B cell (primary cell): ENCODE results near the gene CELF2. TPM values are rescaled to one million over a fixed set of nuclear protein-coding genes. Genes with fewer than 3 reads are reported as not detected.

Experiments used
- ATAC-seq: fragments of 200-7000 bp; cut with Tn5 transposase; one replicate; pipeline ENCODE4 v1.10.0; 2021; ENCODE audit warnings: low read depth, mild to moderate bottlenecking, moderate number of reproducible peaks, moderate library complexity
- CTCF ChIA-PET: fragments of 350-600 bp; sonication (Branson Sonifier 250); formaldehyde crosslinking; loops from one replicate; lab custom pipeline; 2021; ENCODE audit warnings: antibody characterized with exemption, inconsistent platforms; lab: Charles Lee
- POLR2A ChIA-PET: fragments of 350-600 bp; sonication (Branson Sonifier 250); formaldehyde crosslinking; loops from one replicate; lab custom pipeline; 2021; ENCODE audit warnings: antibody characterized with exemption; lab: Charles Lee
- DNase-seq: peaks from one replicate; pipeline ENCODE4 v3.0.0; 2013
- H2AFZ ChIP-seq: 2 replicates; pipeline ENCODE4 v1.6.1; 2012; ENCODE audit warnings: mild to moderate bottlenecking, low read depth, low read length; ENCODE audit not compliant: insufficient read depth, poor library complexity, severe bottlenecking
- H3K27ac ChIP-seq, 2 donors: 1 replicate in 1 of 2; 2 replicates in 1 of 2; pipeline ENCODE4 v1.5.1; 2012 to 2013; ENCODE audit warnings: low read length in 2 of 2, mild to moderate bottlenecking in 2 of 2, moderate library complexity in 1 of 2
- H3K27me3 ChIP-seq, 4 experiments: fragments of 200-600 bp in 1 of 4; sonication (generic) in 1 of 4; replicated peaks in 1 of 4; 1 replicate in 2 of 4; 2 replicates in 2 of 4; pipeline versions ENCODE4 v1.6.1 to v1.7.0; 2013 to 2016; ENCODE audit warnings: low read length in 3 of 4, mild to moderate bottlenecking in 2 of 4, mixed read lengths in 1 of 4, moderate library complexity in 1 of 4; ENCODE audit not compliant: insufficient read depth in 4 of 4, control insufficient read depth in 3 of 4; ENCODE audit errors: control extremely low read depth in 1 of 4
- H3K36me3 ChIP-seq, 2 experiments: replicated peaks in 1 of 2; 1 replicate in 1 of 2; 2 replicates in 1 of 2; pipeline versions ENCODE4 v1.6.1 to v1.7.1; 2013; ENCODE audit warnings: low read length in 1 of 2; ENCODE audit not compliant: insufficient read depth in 2 of 2, control insufficient read depth in 1 of 2; ENCODE audit errors: control extremely low read depth in 1 of 2, extremely low read depth in 1 of 2
- H3K4me1 ChIP-seq, 2 donors: fragments of 200-600 bp in 1 of 2; sonication (generic) in 1 of 2; 1 replicate in 1 of 2; 2 replicates in 1 of 2; pipeline versions ENCODE4 v1.5.1 to v1.6.1; 2013 to 2017; ENCODE audit warnings: low read length in 2 of 2; ENCODE audit not compliant: control insufficient read depth in 2 of 2, insufficient read depth in 2 of 2
- H3K4me2 ChIP-seq: replicated peaks from 2 replicates; pipeline ENCODE3; 2012; ENCODE audit warnings: mild to moderate bottlenecking, low read depth, low read length; ENCODE audit not compliant: poor library complexity, severe bottlenecking
- H3K4me3 ChIP-seq, 5 experiments: fragments of 200-600 bp in 1 of 5; sonication (generic) in 1 of 5; 1 replicate in 3 of 5; 2 replicates in 2 of 5; pipeline versions ENCODE4 v1.5.1 to v1.7.0; 2011 to 2016; ENCODE audit warnings: low read length in 4 of 5, mild to moderate bottlenecking in 4 of 5, low read depth in 2 of 5, control low read depth in 1 of 5, moderate library complexity in 1 of 5; ENCODE audit not compliant: insufficient read depth in 1 of 5; ENCODE audit errors: control extremely low read depth in 1 of 5, extremely low read depth in 1 of 5
- H3K79me2 ChIP-seq: fragments of 200-600 bp; sonication (generic); one replicate; pipeline ENCODE4 v1.6.0; 2016; ENCODE audit warnings: low read length; ENCODE audit not compliant: control insufficient read depth, insufficient read depth
- H3K9ac ChIP-seq: fragments of 200-600 bp; sonication (generic); 2 replicates; pipeline ENCODE4 v1.6.1; 2017; ENCODE audit warnings: mild to moderate bottlenecking, low read length, moderate library complexity
- H3K9me3 ChIP-seq, 3 donors: one replicate each; pipeline versions ENCODE4 v1.6.1 to v1.7.1; 2013; ENCODE audit warnings: low read length in 2 of 3; ENCODE audit not compliant: control insufficient read depth in 2 of 3, insufficient read depth in 1 of 3; ENCODE audit errors: control extremely low read depth in 1 of 3
- H4K20me1 ChIP-seq: 2 replicates; pipeline ENCODE4 v1.6.0; 2012; ENCODE audit warnings: mild to moderate bottlenecking, low read length; ENCODE audit not compliant: insufficient read depth, control insufficient read depth, poor library complexity, severe bottlenecking
- H3K27ac Mint-ChIP-seq: one replicate; pipeline ENCODE4 v1.8.0; 2021; ENCODE audit warnings: mixed read lengths
- H3K27me3 Mint-ChIP-seq: one replicate; pipeline ENCODE4 v1.8.0; 2021; ENCODE audit warnings: mixed read lengths
- H3K4me1 Mint-ChIP-seq: one replicate; pipeline ENCODE4 v1.8.0; 2021; ENCODE audit warnings: mixed read lengths
- H3K4me3 Mint-ChIP-seq: one replicate; pipeline ENCODE4 v1.8.0; 2021; ENCODE audit warnings: mixed read lengths
- H3K9me3 Mint-ChIP-seq: one replicate; pipeline ENCODE4 v1.8.0; 2022; ENCODE audit warnings: mixed read lengths; ENCODE audit not compliant: insufficient read depth
- CTCF ChIP-seq: fragments of 200-600 bp; IDR thresholded peaks from one replicate; pipeline ENCODE4 v1.8.0; 2022; ENCODE audit warnings: antibody characterized with exemption, mild to moderate bottlenecking
- EZH2 ChIP-seq: IDR thresholded peaks from 2 replicates; pipeline ENCODE4 v1.6.1; 2012; ENCODE audit warnings: borderline replicate concordance, low read depth, mild to moderate bottlenecking, moderate library complexity, low read length; ENCODE audit not compliant: insufficient read depth, poor library complexity, severe bottlenecking
- WGBS: methylation state at CpG from one replicate; pipeline ENCODE4 v1.1.5; 2013; ENCODE audit warnings: missing lambda C conversion rate; ENCODE audit not compliant: insufficient coverage; 5-methylcytosine and 5-hydroxymethylcytosine counted together
- intact Hi-C: fragments of 100-400 bp; cut with micrococcal nuclease; formaldehyde crosslinking; loops from one replicate; pipeline ENCODE4 v1.10.0; 2022
- polyA plus RNA-seq: library from polyadenylated mRNA; depleted of rRNA; stranded (reverse); fragments of >200 nt; gene quantifications from 2 replicates; pipeline ENCODE4 v1.2.3, GENCODE V29; 2012
- total RNA-seq, 2 donors: library from RNA; stranded (reverse); fragments of 120-200 nt in 1 of 2; gene quantifications; 1 replicate in 1 of 2; 2 replicates in 1 of 2; pipeline versions ENCODE4 v1.2.3 to v1.2.4, GENCODE V29; 2013 to 2022

CELF2 gene
- total and polyA plus RNA-seq, 2 donors (not counting 1 experiment from before 2014, with no cell fraction given), result 59.5 to 112 TPM

- Histone ChIP-seq H3K79me2 (no peaks in the 10 kb centered on the region), H4K20me1 (no peaks in the 10 kb centered on the region), H3K9me3 (peaks cover 0 to 3% (median 0%) of the 10 kb centered on the region in 3 donors), H3K9ac (no peak overlapping the region), H3K4me2 (no peak overlapping the region), H3K4me3 (no peak overlapping the region), H3K27me3 (no peaks in the 10 kb centered on the region), H3K27ac (no peak overlapping the region), H3K4me1 (no peaks in the 10 kb centered on the region), H3K36me3 (no peaks in the 10 kb centered on the region), H2AFZ (no peak overlapping the region)
- intact Hi-C loops, result no loop called here
- WGBS, result 99% methylated on average over 9 of the region's 9 CpGs
- Mint-ChIP-seq H3K27ac (no peak overlapping the region), H3K4me1 (no peaks in the 10 kb centered on the region), H3K27me3 (peaks cover 6% of the 10 kb centered on the region), H3K9me3 (no peaks in the 10 kb centered on the region), H3K4me3 (no peak overlapping the region)
- ChIA-PET POLR2A (no interaction called here), CTCF (no interaction called here)
- TF ChIP-seq EZH2, result no peak
- no peak for TF ChIP-seq CTCF
- DNase-seq (no peak), ATAC-seq (no peak)
These were observed 334.1 kb downstream of the CELF2 start for GRCh38 chr10:11351801-11352200.

- intact Hi-C loops, result no loop called here
- CTCF ChIA-PET, result no interaction called here
These were observed 335.6 kb downstream of the CELF2 start for GRCh38 chr10:11353006-11353896.

More at GRCh38 chr10:11353006-11353896, 335.6 kb downstream of the CELF2 start:
- Histone ChIP-seq H3K4me3 (no peak overlapping the region), H3K27ac (no peak overlapping the region), H3K9ac (no peak overlapping the region), H3K27me3 (peaks cover 0 to 6% (median 0%) of the 10 kb centered on the region in 4 experiments), H3K9me3 (no peaks in the 10 kb centered on the region), H2AFZ (no peak overlapping the region), H3K4me1 (no peaks in the 10 kb centered on the region), H3K36me3 (no peaks in the 10 kb centered on the region), H4K20me1 (no peaks in the 10 kb centered on the region), H3K4me2 (no peak overlapping the region), H3K79me2 (no peaks in the 10 kb centered on the region)
- ATAC-seq (no peak), DNase-seq (no peak)
- no peak overlapping the region for H3K4me3 Mint-ChIP-seq
- 88% methylated on average over 5 of the region's 12 CpGs for WGBS
- H3K4me1 Mint-ChIP-seq, result no peaks in the 10 kb centered on the region
- no peaks in the 10 kb centered on the region for H3K9me3 Mint-ChIP-seq
- peaks cover 6% of the 10 kb centered on the region for H3K27me3 Mint-ChIP-seq
- no peak for TF ChIP-seq EZH2
- TF ChIP-seq CTCF, result no peak
- POLR2A ChIA-PET, result no interaction called here
- no peak overlapping the region for H3K27ac Mint-ChIP-seq
